HCT116 (cell line): ENCODE measurements around the gene ARID5B. TPM values are rescaled to one million over a fixed set of nuclear protein-coding genes. Genes with fewer than 3 reads are reported as not detected.

ENCODE experiments used
- ATAC-seq: fragments of 200-7000 bp; cut with Tn5 transposase; 2 replicates; pipeline ENCODE4 v1.9.1; 2020; ENCODE audit warnings: mild to moderate bottlenecking, moderate library complexity
- Bru-seq: library from RNA; stranded (reverse); fragments of 400-500 nt; gene quantifications from one replicate; lab custom pipeline; 2021; lab: Mats Ljungman, UMichigan
- BruChase-seq, 2 experiments: library from RNA; stranded (reverse); fragments of 400-500 nt; gene quantifications; one replicate each; lab custom pipeline; 2021; lab: Mats Ljungman, UMichigan
- BruUV-seq: library from RNA; stranded (reverse); fragments of 400-500 nt; replicated peaks from 2 replicates; lab custom pipeline; 2021; lab: Mats Ljungman, UMichigan
- CTCF ChIA-PET: fragments of 300-600 bp; sonication (Branson Sonifier 250); formaldehyde crosslinking; loops from one replicate; lab custom pipeline; 2021; ENCODE audit warnings: antibody characterized with exemption; lab: Charles Lee
- POLR2A ChIA-PET: fragments of 300-600, 350-600 bp; sonication (Branson Sonifier 250); formaldehyde crosslinking; loops from one replicate; lab custom pipeline; 2021; ENCODE audit warnings: antibody characterized with exemption; lab: Charles Lee
- RAD21 ChIA-PET, 2 experiments: fragments of 300-600 bp; sonication (Branson Sonifier 250); formaldehyde crosslinking; loops; one replicate each; lab custom pipeline; 2023; ENCODE audit warnings: low total read pairs in 2 of 2; ENCODE audit not compliant: uncharacterized antibody in 2 of 2, unreplicated experiment in 2 of 2, low non-redundant PET in 1 of 2; lab: Charles Lee
- DNase-seq: peaks from one replicate; pipeline ENCODE4 v3.0.0-alpha.2; 2010; ENCODE audit warnings: low read depth, low spot score
- H2AFZ ChIP-seq: fragments of 200-600 bp; shearing (Covaris generic), sonication (generic); 2 replicates; pipeline ENCODE4 v1.6.1; 2017; ENCODE audit warnings: low read depth, mixed run types, mixed read lengths, antibody characterized with exemption, low read length; ENCODE audit not compliant: poor library complexity, severe bottlenecking
- H3K27ac ChIP-seq: 2 replicates; pipeline ENCODE4 v1.5.1; 2012; ENCODE audit warnings: low read depth, low read length
- H3K27me3 ChIP-seq: fragments of 200-600 bp; sonication (generic); 2 replicates; pipeline ENCODE4 v1.6.1; 2016; ENCODE audit warnings: mixed run types, low read length, mixed read lengths; ENCODE audit not compliant: insufficient read depth
- H3K36me3 ChIP-seq, 2 experiments: fragments of 200-500 bp in 1 of 2; fragments of 200-600 bp in 1 of 2; sonication (Bioruptor generic) in 1 of 2; sonication (generic) in 1 of 2; 2 replicates each; pipeline versions ENCODE4 v1.5.1 to v1.6.1; 2014 to 2016; ENCODE audit warnings: low read length in 2 of 2, inconsistent platforms in 1 of 2, mixed read lengths in 1 of 2, mixed run types in 1 of 2; ENCODE audit not compliant: insufficient read depth in 2 of 2, control insufficient read depth in 1 of 2
- H3K4me1 ChIP-seq, 2 experiments: fragments of 200-600 bp in 1 of 2; sonication (generic) in 1 of 2; 2 replicates each; pipeline versions ENCODE4 v1.5.1 to v1.6.1; 2012 to 2017; ENCODE audit warnings: low read length in 2 of 2, inconsistent platforms in 1 of 2, mild to moderate bottlenecking in 1 of 2, mixed read lengths in 1 of 2, mixed run types in 1 of 2, moderate library complexity in 1 of 2; ENCODE audit not compliant: insufficient read depth in 2 of 2, control insufficient read depth in 1 of 2
- H3K4me2 ChIP-seq: fragments of 200-600 bp; sonication (generic); 2 replicates; pipeline ENCODE4 v1.6.1; 2017; ENCODE audit warnings: mixed run types, low read length, mixed read lengths
- H3K4me3 ChIP-seq, 2 experiments: fragments of 200-600 bp in 1 of 2; sonication (generic) in 1 of 2; replicated peaks in 1 of 2; 2 replicates each; pipeline ENCODE4 v1.5.1; 2011 to 2016; ENCODE audit warnings: low read length in 2 of 2, control low read depth in 1 of 2, low read depth in 1 of 2, mild to moderate bottlenecking in 1 of 2, mixed read lengths in 1 of 2, mixed run types in 1 of 2
- H3K79me2 ChIP-seq: fragments of 200-600 bp; sonication (generic); 2 replicates; pipeline ENCODE4 v1.6.1; 2017; ENCODE audit warnings: mild to moderate bottlenecking, mixed run types, low read length, moderate library complexity, mixed read lengths; ENCODE audit not compliant: insufficient read depth
- H3K9ac ChIP-seq: fragments of 200-600 bp; sonication (generic); 2 replicates; pipeline ENCODE4 v1.6.1; 2016; ENCODE audit warnings: low read length, mixed read lengths
- H3K9me2 ChIP-seq: fragments of 200-600 bp; sonication (generic), shearing (Covaris generic); 2 replicates; pipeline ENCODE4 v1.6.1; 2017; ENCODE audit warnings: mixed run types, mild to moderate bottlenecking, moderate library complexity; ENCODE audit not compliant: insufficient read depth
- H3K9me3 ChIP-seq, 2 experiments: fragments of 200-500 bp in 1 of 2; fragments of 200-600 bp in 1 of 2; sonication (Bioruptor generic) in 1 of 2; sonication (generic) in 1 of 2; 2 replicates each; pipeline ENCODE4 v1.6.1; 2014 to 2017; ENCODE audit warnings: low read length in 2 of 2, mixed read lengths in 2 of 2, inconsistent platforms in 1 of 2, low read depth in 1 of 2, mild to moderate bottlenecking in 1 of 2, mixed run types in 1 of 2, moderate library complexity in 1 of 2; ENCODE audit not compliant: control insufficient read depth in 1 of 2, insufficient read depth in 1 of 2
- H4K20me1 ChIP-seq: fragments of 200-600 bp; sonication (generic), shearing (Covaris generic); 2 replicates; pipeline ENCODE4 v1.6.1; 2017; ENCODE audit warnings: mixed run types, mild to moderate bottlenecking, moderate library complexity; ENCODE audit not compliant: insufficient read depth
- EZH2 ChIP-seq: fragments of 200-600 bp; sonication (generic); IDR thresholded peaks from 2 replicates; pipeline ENCODE4 v1.6.1; 2017; ENCODE audit warnings: antibody characterized with exemption, mixed run types
- FOSL1 ChIP-seq: IDR thresholded peaks from 2 replicates; pipeline ENCODE4 v1.6.1; 2012; ENCODE audit warnings: low read depth
- POLR2AphosphoS5 ChIP-seq: IDR thresholded peaks from 2 replicates; pipeline ENCODE4 v1.6.1; 2011; ENCODE audit warnings: mild to moderate bottlenecking, low read depth, low read length, moderate library complexity
- SIN3A ChIP-seq: IDR thresholded peaks from 2 replicates; pipeline ENCODE4 v1.6.1; 2012; ENCODE audit warnings: low read depth
- SP1 ChIP-seq: IDR thresholded peaks from 2 replicates; pipeline ENCODE4 v1.6.1; 2012; ENCODE audit warnings: low read depth
- TCF7L2 ChIP-seq: IDR thresholded peaks from 2 replicates; pipeline ENCODE4 v1.7.0; 2011; ENCODE audit warnings: borderline replicate concordance, inconsistent platforms; ENCODE audit not compliant: insufficient read depth, insufficient read length; ENCODE audit errors: extremely low read depth
- intact Hi-C: fragments of 100-400 bp; cut with micrococcal nuclease; formaldehyde crosslinking; loops from 2 replicates; pipeline ENCODE4 v1.10.0; 2022
- long read RNA-seq: library from polyadenylated mRNA; unstranded; transcript quantifications from one replicate; pipeline ENCODE4 v2.0.0, GENCODE V29; 2021; ENCODE audit not compliant: unreplicated experiment
- polyA plus RNA-seq: library from polyadenylated mRNA; unstranded; fragments of >200 nt; gene quantifications from 2 replicates; pipeline ENCODE4 v1.2.1, GENCODE V29; 2012; ENCODE audit warnings: missing spikeins
- total RNA-seq: library from RNA; stranded (reverse); gene quantifications from one replicate; pipeline ENCODE4 v1.2.1, GENCODE V29; 2021; ENCODE audit not compliant: unreplicated experiment

ARID5B gene
- total RNA-seq (4.7 TPM), Bru-seq, nascent RNA (percentile 51 among the genes with signal in this experiment), BruChase-seq, experiment 1, labeled RNA remaining after a 6-hour chase (percentile 25 among the genes with signal in this experiment), BruChase-seq, experiment 2, labeled RNA remaining after a 2-hour chase (percentile 47 among the genes with signal in this experiment)
- 0.59 and 0.91 TPM in 2 replicates for polyA plus RNA-seq
- long read RNA-seq, partial matches to known transcripts: 2 of 5 reads
- long read RNA-seq, other reads (novel, unspliced or antisense): 3 of 5 reads

GRCh38 chr10:61900829-61901792, at the start of gene ARID5B:
TSS of gene ARID5B (plus strand) at chr10:61901699. CDS start at chr10:61901710, 11 bp downstream.
- ChIA-PET CTCF (no interaction called here), POLR2A (interaction anchor here (0.8 to 1.1 kb wide), 3 partner anchors 23 to 310 kb away, joined by 3 read pairs; no protein-coding TSS in a partner anchor), RAD21 (no interaction called here)
- H4K20me1 ChIP-seq: no peaks in the 10 kb centered on the region
- H3K4me1 ChIP-seq: peaks cover 27 to 48% of the 10 kb centered on the region in 2 experiments
- H3K79me2 ChIP-seq: no peaks in the 10 kb centered on the region; the same call in 1 of the 2 replicates
- peak within 1 kb of the TSS; percentile 92 for H3K27ac ChIP-seq
- intact Hi-C loops: loop anchor here (5.0 kb wide), 3 partner anchors 64 to 149 kb away; no protein-coding TSS in a partner anchor
- peak within 1 kb of the TSS; percentile 94 for H3K4me2 ChIP-seq
- DNase-seq (peak; percentile 68), ATAC-seq (no peak)
- peak within 1 kb of the TSS; percentile 99 for H2AFZ ChIP-seq
- H3K9ac ChIP-seq: peak within 1 kb of the TSS; percentile 68
- H3K9me2 ChIP-seq: no peaks in the 10 kb centered on the region
- no peak for TF ChIP-seq FOSL1
- TF ChIP-seq POLR2AphosphoS5: peak; percentile 30; the same call in 1 of the 2 replicates
- TF ChIP-seq SP1: peak; percentile 7; the same call in 1 of the 2 replicates
- TF ChIP-seq EZH2: no peak
- TF ChIP-seq SIN3A: peak; percentile 30; the same call in 1 of the 2 replicates
- H3K9me3 ChIP-seq: no peaks in the 10 kb centered on the region
- no TSS peak for BruUV-seq
- H3K36me3 ChIP-seq: no peaks in the 10 kb centered on the region
- peak within 1 kb of the TSS; percentile 64 to 75 for H3K4me3 ChIP-seq
- H3K27me3 ChIP-seq: no peaks in the 10 kb centered on the region

- Histone ChIP-seq H3K4me3 (no peak overlapping the region), H3K9ac (no peak overlapping the region), H3K4me2 (no peak overlapping the region), H2AFZ (no peak overlapping the region), H4K20me1 (no peaks in the 10 kb centered on the region), H3K4me1 (peaks cover 3 to 5% of the 10 kb centered on the region in 2 experiments; a peak in 2 of 4 replicates), H3K27ac (no peak overlapping the region), H3K36me3 (no peaks in the 10 kb centered on the region), H3K79me2 (no peaks in the 10 kb centered on the region), H3K9me3 (no peaks in the 10 kb centered on the region), H3K9me2 (no peaks in the 10 kb centered on the region), H3K27me3 (no peaks in the 10 kb centered on the region)
- TF ChIP-seq TCF7L2: no peak
- intact Hi-C loops: no loop called here
- ChIA-PET POLR2A (no interaction called here), CTCF (no interaction called here), RAD21 (no interaction called here)
- ATAC-seq (no peak), DNase-seq (no peak)
- no TSS peak for BruUV-seq
These were observed 49.2 kb upstream of the ARID5B start for GRCh38 chr10:61852261-61852660.
